DOHH2 (cell line): ENCODE data around the gene LRWD1.
"Not testable (repeated sequence)": the region's sequence is repeated elsewhere in the genome, so short reads cannot be mapped to it uniquely, and the experiment has no call there.

Source experiments
- H3F3A ChIP-seq: fragments of 200-600 bp; sonication (generic), shearing (Covaris generic); 2 replicates; pipeline ENCODE4 v1.6.0; 2016; ENCODE audit warnings: antibody characterized with exemption, mild to moderate bottlenecking; ENCODE audit not compliant: control insufficient read depth, insufficient read depth
- H3K27ac ChIP-seq: fragments of 200-600 bp; sonication (generic); 2 replicates; pipeline ENCODE4 v1.5.1; 2014; ENCODE audit warnings: low read depth, mild to moderate bottlenecking, low read length, moderate library complexity
- H3K27me3 ChIP-seq: fragments of 200-600 bp; sonication (generic); 2 replicates; pipeline ENCODE4 v1.6.1; 2014; ENCODE audit warnings: mild to moderate bottlenecking, low read length, mixed read lengths; ENCODE audit not compliant: control insufficient read depth
- H3K36me3 ChIP-seq: fragments of 200-600 bp; sonication (generic); 2 replicates; pipeline ENCODE4 v1.6.1; 2014; ENCODE audit warnings: mild to moderate bottlenecking, low read length, moderate library complexity, mixed read lengths; ENCODE audit not compliant: control insufficient read depth
- H3K4me1 ChIP-seq: fragments of 200-600 bp; sonication (generic); 2 replicates; pipeline ENCODE4 v1.6.1; 2014; ENCODE audit warnings: mild to moderate bottlenecking, low read length, mixed read lengths; ENCODE audit not compliant: control insufficient read depth
- H3K4me2 ChIP-seq: fragments of 200-600 bp; sonication (generic); 2 replicates; pipeline ENCODE4 v1.6.0; 2014; ENCODE audit warnings: mild to moderate bottlenecking, low read length, moderate library complexity
- H3K4me3 ChIP-seq: fragments of 200-600 bp; sonication (generic); 2 replicates; pipeline ENCODE4 v1.5.1; 2014; ENCODE audit warnings: mild to moderate bottlenecking, low read length, mixed read lengths
- H3K79me2 ChIP-seq: fragments of 200-600 bp; sonication (generic); 2 replicates; pipeline ENCODE4 v1.6.1; 2014; ENCODE audit warnings: mild to moderate bottlenecking, low read length, mixed read lengths; ENCODE audit not compliant: control insufficient read depth
- H3K9me2 ChIP-seq: fragments of 200-600 bp; sonication (generic); replicated peaks from 2 replicates; pipeline ENCODE4 v1.6.1; 2014; ENCODE audit warnings: mild to moderate bottlenecking, low read length, mixed read lengths; ENCODE audit not compliant: control insufficient read depth
- H3K9me3 ChIP-seq: fragments of 200-600 bp; sonication (generic); 2 replicates; pipeline ENCODE4 v1.6.1; 2014; ENCODE audit warnings: antibody characterized with exemption, low read length, mixed read lengths; ENCODE audit not compliant: control insufficient read depth, insufficient read depth
- H4K20me1 ChIP-seq: fragments of 200-600 bp; sonication (generic); 2 replicates; pipeline ENCODE4 v1.6.0; 2014; ENCODE audit warnings: low read depth, mild to moderate bottlenecking, antibody characterized with exemption, low read length, moderate library complexity; ENCODE audit not compliant: control insufficient read depth, insufficient read depth

The LRWD1 gene

GRCh38 chr7:102494026-102494425 is 29.2 kb downstream of the LRWD1 start:
- not testable (repeated sequence) for H3K36me3 ChIP-seq, H3K4me3 ChIP-seq, H3F3A ChIP-seq, H3K9me3 ChIP-seq, H3K4me2 ChIP-seq, H3K9me2 ChIP-seq, H3K27me3 ChIP-seq, H3K27ac ChIP-seq, H3K79me2 ChIP-seq, H4K20me1 ChIP-seq, H3K4me1 ChIP-seq

- not testable (repeated sequence) for H3K27me3 ChIP-seq, H3K9me2 ChIP-seq, H3K4me1 ChIP-seq, H4K20me1 ChIP-seq, H3K4me2 ChIP-seq, H3K79me2 ChIP-seq, H3F3A ChIP-seq, H3K9me3 ChIP-seq, H3K27ac ChIP-seq, H3K4me3 ChIP-seq, H3K36me3 ChIP-seq
Measured at GRCh38 chr7:102494473-102495149, 29.8 kb downstream of the LRWD1 start.

DNA sequence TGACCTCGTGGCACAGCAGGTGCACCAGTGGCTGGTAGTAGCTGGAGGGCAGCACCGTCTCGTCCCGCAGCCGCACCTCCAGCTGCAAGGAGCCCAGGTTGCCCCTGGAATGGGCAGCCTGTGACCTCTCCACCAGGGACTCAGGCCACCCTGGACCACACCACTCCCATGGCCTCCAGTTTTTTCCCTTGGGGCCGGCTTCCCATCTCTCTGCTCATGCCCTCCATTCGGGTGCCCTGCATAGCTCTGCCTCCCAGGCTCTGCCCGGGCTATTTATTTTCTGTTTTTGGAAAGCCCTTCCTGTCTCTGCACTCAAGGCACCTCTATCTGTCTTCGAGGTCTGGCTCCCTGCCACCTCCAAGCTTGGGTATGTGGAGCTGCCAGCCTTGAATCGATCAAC is 32.1 kb downstream of the LRWD1 start:
- not testable (repeated sequence) for H3K79me2 ChIP-seq, H4K20me1 ChIP-seq, H3K27me3 ChIP-seq, H3K36me3 ChIP-seq, H3K4me3 ChIP-seq, H3K4me1 ChIP-seq, H3K9me3 ChIP-seq, H3K27ac ChIP-seq, H3K9me2 ChIP-seq, H3K4me2 ChIP-seq, H3F3A ChIP-seq

DNA sequence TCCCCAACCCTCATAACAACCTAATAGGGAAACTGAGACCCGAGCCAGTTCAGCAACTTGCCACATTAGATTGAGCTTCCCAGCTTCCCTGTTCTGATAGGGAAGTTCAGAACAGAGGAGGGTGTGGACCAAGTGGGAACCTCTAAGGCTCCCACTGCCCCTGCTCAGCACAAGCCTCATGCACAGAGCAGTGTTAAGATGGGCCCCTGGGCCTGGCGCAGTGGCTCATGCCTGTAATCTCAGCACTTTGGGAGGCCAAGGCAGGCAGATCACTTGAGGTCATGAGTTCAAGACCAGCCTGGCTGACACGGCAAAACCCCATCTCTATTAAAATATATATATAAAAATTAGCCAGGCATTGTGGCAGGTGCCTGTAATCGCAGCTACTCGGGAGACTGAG is 32.5 kb downstream of the LRWD1 start:
- not testable (repeated sequence) for H3K27me3 ChIP-seq, H3K4me3 ChIP-seq, H3F3A ChIP-seq, H3K9me3 ChIP-seq, H3K36me3 ChIP-seq, H3K79me2 ChIP-seq, H3K27ac ChIP-seq, H3K4me1 ChIP-seq, H4K20me1 ChIP-seq, H3K9me2 ChIP-seq, H3K4me2 ChIP-seq

GRCh38 chr7:102498321-102498720 is 33.5 kb downstream of the LRWD1 start:
- not testable (repeated sequence) for H3K9me3 ChIP-seq, H3K79me2 ChIP-seq

GRCh38 chr7:102503141-102503540 is 38.4 kb downstream of the LRWD1 start:
- not testable (repeated sequence) for H3F3A ChIP-seq

More at GRCh38 chr7:102498321-102498720, 33.5 kb downstream of the LRWD1 start:
- not testable (repeated sequence) for H3K4me2 ChIP-seq, H3K27me3 ChIP-seq, H3K4me3 ChIP-seq, H3K36me3 ChIP-seq, H3K4me1 ChIP-seq, H4K20me1 ChIP-seq, H3F3A ChIP-seq, H3K9me2 ChIP-seq, H3K27ac ChIP-seq

DNA sequence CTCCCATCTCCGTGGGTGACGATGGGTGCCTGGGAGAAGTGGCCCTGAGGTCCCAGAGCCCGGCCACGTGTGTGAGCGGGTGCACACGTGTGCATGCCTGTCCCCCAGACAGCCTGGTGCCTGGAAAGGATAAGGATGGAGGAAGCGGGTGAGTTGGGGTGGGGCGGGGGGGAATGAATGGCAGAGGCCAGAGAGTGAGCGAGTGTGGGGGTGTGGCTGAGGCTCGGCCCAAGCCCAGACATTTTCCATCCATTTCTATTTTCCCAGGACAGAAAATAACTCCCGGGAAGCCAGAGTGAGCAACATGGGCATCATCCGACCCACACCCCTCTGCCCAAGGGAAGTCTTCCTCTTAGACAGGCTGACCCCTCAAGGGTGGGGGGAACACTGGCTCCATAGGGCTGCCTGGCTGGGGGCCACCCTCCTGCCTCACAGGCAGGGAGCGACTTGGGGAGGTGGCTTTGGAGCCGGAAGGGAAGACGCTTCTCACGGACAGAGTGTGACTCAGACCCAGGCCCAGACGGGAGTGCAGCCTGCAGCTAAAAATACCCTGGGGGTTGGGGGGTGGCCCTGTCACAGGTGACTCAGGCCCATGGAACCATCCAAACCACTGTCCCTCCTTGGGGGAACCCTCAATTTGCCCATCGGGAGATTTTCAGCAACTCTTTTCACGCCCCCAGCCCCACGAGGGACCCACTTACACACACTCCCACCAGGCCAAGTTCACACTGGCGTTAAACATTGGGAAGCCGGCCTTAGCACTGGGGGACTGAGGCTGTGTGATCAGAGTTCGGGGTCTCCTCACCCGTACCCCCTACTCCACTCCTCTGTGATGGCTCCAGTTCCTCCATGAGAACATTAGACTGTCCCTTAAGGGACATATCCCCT is 40.8 kb downstream of the LRWD1 start:
- not testable (repeated sequence) for H3K79me2 ChIP-seq, H3K27me3 ChIP-seq, H3K9me3 ChIP-seq, H4K20me1 ChIP-seq, H3F3A ChIP-seq, H3K4me1 ChIP-seq, H3K4me2 ChIP-seq, H3K9me2 ChIP-seq, H3K36me3 ChIP-seq, H3K4me3 ChIP-seq, H3K27ac ChIP-seq

More at GRCh38 chr7:102503141-102503540, 38.4 kb downstream of the LRWD1 start:
- not testable (repeated sequence) for H3K27me3 ChIP-seq, H3K4me2 ChIP-seq, H3K79me2 ChIP-seq, H3K9me2 ChIP-seq, H3K36me3 ChIP-seq, H4K20me1 ChIP-seq, H3K4me1 ChIP-seq, H3K27ac ChIP-seq, H3K4me3 ChIP-seq, H3K9me3 ChIP-seq

DNA sequence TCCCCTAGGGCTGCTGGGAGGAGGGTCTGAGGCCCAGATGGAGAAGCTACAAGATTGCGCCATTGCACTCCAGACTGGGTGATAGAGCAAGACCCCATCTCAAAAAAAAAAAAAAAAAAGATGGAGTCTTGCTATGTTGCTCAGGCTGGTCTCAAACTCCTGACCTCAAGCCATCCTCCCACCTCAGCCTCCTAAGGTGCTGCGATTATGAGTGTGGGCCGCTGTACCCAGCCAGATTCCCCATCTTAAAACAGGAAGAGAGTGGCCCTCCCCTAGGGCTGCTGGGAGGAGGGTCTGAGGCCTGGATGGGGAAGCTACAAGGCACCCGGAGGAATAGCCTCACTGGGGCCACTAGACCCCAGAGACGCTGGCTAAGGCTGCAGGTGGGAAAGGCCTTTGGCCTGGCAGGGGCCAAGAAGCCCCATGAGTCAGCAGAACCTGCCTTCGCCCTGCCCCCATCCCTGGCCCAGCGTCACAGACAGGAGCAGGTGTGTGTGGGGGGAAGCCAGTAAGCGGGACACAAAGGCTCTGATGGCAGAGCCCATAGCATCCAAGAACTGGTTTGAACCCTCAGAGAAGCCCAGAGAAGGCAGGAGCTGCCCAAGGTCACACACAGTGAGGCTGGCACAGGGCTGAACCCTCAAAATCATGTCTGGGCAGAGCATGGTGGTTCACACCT is 42.8 kb downstream of the LRWD1 start:
- H3K4me2 ChIP-seq, H3F3A ChIP-seq, H3K27ac ChIP-seq, H3K36me3 ChIP-seq, H3K79me2 ChIP-seq, H4K20me1 ChIP-seq, H3K9me2 ChIP-seq, H3K4me3 ChIP-seq, H3K27me3 ChIP-seq, H3K4me1 ChIP-seq, H3K9me3 ChIP-seq: not testable (repeated sequence)
